Right atrium auricular region (tissue), 2 donors: ENCODE measurements around the gene PPA2. TPM values are rescaled to one million over a fixed set of nuclear protein-coding genes. Genes with fewer than 3 reads are reported as not detected.
"Not testable (repeated sequence)": the region's sequence is repeated elsewhere in the genome, so short reads cannot be mapped to it uniquely, and the experiment has no call there.

ENCODE experiments used
- DNase-seq: peaks from one replicate; pipeline ENCODE4 v3.0.0-alpha.2; 2019; ENCODE audit warnings: low spot score
- H3K27ac ChIP-seq, 2 donors: fragments of 200-600 bp; sonication (generic); 1 replicate in 1 of 2; 2 replicates in 1 of 2; pipeline ENCODE4 v1.5.1; 2016 to 2019
- H3K27me3 ChIP-seq, 2 donors: fragments of 200-600 bp; sonication (generic); one replicate each; pipeline versions ENCODE4 v1.5.1 to v1.6.0; 2017 to 2019
- H3K36me3 ChIP-seq: fragments of 200-600 bp; sonication (generic); one replicate; pipeline ENCODE4 v1.5.1; 2016
- H3K4me1 ChIP-seq, 2 donors: fragments of 200-600 bp; sonication (generic); one replicate each; pipeline versions ENCODE4 v1.5.1 to v1.6.0; 2017 to 2019
- H3K4me3 ChIP-seq, 2 donors: fragments of 200-600 bp; sonication (generic); 1 replicate in 1 of 2; 2 replicates in 1 of 2; pipeline ENCODE4 v1.5.1; 2017 to 2019; ENCODE audit warnings: mild to moderate bottlenecking in 1 of 2, moderate library complexity in 1 of 2
- H3K9me3 ChIP-seq, 2 donors: fragments of 200-600 bp; sonication (generic); one replicate each; pipeline ENCODE4 v1.5.1; 2019
- CTCF ChIP-seq, 2 donors: fragments of 200-600 bp; sonication (generic); IDR thresholded peaks; one replicate each; pipeline ENCODE4 v1.5.1; 2019; ENCODE audit warnings: antibody characterized with exemption in 2 of 2
- total RNA-seq, 2 donors: library from RNA; depleted of rRNA; stranded (reverse); fragments of >200 nt; gene quantifications; one replicate each; pipeline ENCODE4 v1.1.0, GENCODE V29; 2016

The PPA2 gene
- total RNA-seq, 2 donors from 2014 or later: 89.5 to 158 TPM

- peak overlapping the region; percentile 68 to 74 for H3K4me3 ChIP-seq
- TF ChIP-seq CTCF (IDR thresholded peaks at IDR 0.05): peak; percentile 87 to 92
Measured at GRCh38 chr4:105474099-105474518, 247 bp upstream of the PPA2 start.

GRCh38 chr4:105472871-105473323, 965 bp downstream of the PPA2 start:
- no peak for TF ChIP-seq CTCF (IDR thresholded peaks at IDR 0.05)
- Histone ChIP-seq H3K27ac (peak overlapping the region; percentile 95 to 100), H3K4me3 (peak overlapping the region; percentile 68 to 74), H3K4me1 (peaks cover 0 to 39% of the 10 kb centered on the region in 2 donors), H3K36me3 (no peaks in the 10 kb centered on the region), H3K27me3 (no peaks in the 10 kb centered on the region), H3K9me3 (no peaks in the 10 kb centered on the region)
- DNase-seq: no peak

More at GRCh38 chr4:105474099-105474518, 247 bp upstream of the PPA2 start:
- Histone ChIP-seq H3K27me3 (no peaks in the 10 kb centered on the region), H3K36me3 (no peaks in the 10 kb centered on the region), H3K27ac (peak overlapping the region; percentile 95 to 100), H3K4me1 (peaks cover 0 to 27% of the 10 kb centered on the region in 2 donors), H3K9me3 (no peaks in the 10 kb centered on the region)
- DNase-seq: peak; percentile 90

DNA sequence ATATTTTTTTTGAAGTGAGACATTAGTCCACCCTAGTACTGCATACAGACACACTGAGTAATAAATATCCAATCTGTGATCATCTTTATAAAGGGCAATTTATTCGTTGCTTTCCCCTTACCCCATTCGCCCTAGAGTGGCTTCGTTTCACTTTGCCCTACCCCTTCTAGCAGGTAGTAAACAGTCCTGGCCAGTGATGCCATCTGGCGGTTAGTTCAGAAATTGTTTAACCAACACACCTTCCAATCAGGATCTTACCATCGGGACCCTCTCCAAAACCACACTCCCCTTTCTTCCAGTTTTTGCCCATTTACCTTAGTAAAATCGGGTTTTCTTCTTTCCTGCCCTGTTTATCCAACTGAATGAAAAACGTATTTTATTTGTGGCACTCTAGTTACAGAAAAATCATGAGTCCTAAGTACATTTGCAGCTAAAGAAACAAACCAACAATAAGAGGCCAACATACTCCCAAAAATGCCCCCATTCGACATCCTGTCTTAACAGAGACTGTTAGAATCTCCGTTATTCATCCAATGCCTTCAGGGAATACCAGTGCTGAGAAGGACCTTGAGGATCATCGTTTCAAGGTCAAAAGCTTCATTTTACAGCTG, 2.2 kb downstream of the PPA2 start:
- TF ChIP-seq CTCF (IDR thresholded peaks at IDR 0.05): peak; percentile 35 to 81
- Histone ChIP-seq H3K4me3 (peak overlapping the region; percentile 68 to 74), H3K27ac (peak overlapping the region; percentile 95 to 100), H3K27me3 (no peaks in the 10 kb centered on the region), H3K9me3 (no peaks in the 10 kb centered on the region), H3K36me3 (no peaks in the 10 kb centered on the region), H3K4me1 (peaks cover 0 to 42% of the 10 kb centered on the region in 2 donors)
- DNase-seq: peak; percentile 75

- no peak for DNase-seq
- Histone ChIP-seq H3K9me3 (no peaks in the 10 kb centered on the region), H3K36me3 (no peaks in the 10 kb centered on the region), H3K27ac (no peak overlapping the region), H3K27me3 (no peaks in the 10 kb centered on the region), H3K4me3 (no peak overlapping the region), H3K4me1 (peaks cover 0 to 42% of the 10 kb centered on the region in 2 donors)
- no peak for TF ChIP-seq CTCF (IDR thresholded peaks at IDR 0.05)
Measured at GRCh38 chr4:105470766-105471165, 3.1 kb downstream of the PPA2 start.

DNA sequence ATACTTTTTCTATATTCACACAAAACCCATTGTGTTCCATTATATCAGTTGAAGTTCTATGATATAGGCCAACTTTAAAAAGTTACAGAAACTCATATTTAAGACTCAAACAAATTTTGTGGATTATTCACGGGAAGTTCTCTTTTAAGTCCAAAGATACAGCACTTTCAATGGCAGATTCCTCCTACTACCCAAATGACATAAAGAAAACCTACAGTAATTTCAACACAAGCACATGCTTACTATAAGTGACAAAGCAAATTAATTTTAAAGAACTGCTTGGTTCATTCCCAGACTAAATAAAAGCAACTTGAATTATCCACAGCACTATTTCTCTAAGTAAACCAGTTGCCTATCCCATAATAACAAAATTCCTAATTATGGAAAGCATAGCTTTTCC, 4.1 kb downstream of the PPA2 start:
- DNase-seq: no peak
- Histone ChIP-seq H3K27me3 (no peaks in the 10 kb centered on the region), H3K4me1 (peaks cover 0 to 42% of the 10 kb centered on the region in 2 donors), H3K27ac (no peak overlapping the region), H3K9me3 (no peaks in the 10 kb centered on the region), H3K36me3 (no peaks in the 10 kb centered on the region), H3K4me3 (no peak overlapping the region)
- no peak for TF ChIP-seq CTCF (IDR thresholded peaks at IDR 0.05)

DNA sequence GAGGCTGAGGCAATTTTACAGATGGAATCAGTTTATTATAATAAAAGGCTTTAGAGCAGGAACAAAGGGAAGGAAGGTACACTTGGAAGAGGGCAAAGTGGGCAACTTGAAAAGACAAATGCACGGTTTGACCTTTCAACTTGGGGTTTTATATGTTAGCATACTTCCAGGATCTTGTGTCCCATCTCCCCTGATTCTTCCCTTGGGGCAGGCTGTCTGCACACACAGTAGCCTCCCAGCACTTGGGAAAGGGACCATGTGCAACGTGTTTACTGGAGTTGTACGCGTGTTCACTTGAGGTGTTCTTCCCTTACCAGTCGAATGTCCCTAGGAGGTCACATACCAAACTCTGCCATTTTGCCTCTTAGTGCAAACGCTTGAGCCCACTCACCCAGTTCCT, 7.3 kb downstream of the PPA2 start:
- Histone ChIP-seq H3K9me3 (no peaks in the 10 kb centered on the region), H3K4me1 (peaks cover 0 to 35% of the 10 kb centered on the region in 2 donors), H3K36me3 (no peaks in the 10 kb centered on the region), H3K27ac (no peak overlapping the region), H3K4me3 (no peak overlapping the region), H3K27me3 (no peaks in the 10 kb centered on the region)
- no peak for TF ChIP-seq CTCF (IDR thresholded peaks at IDR 0.05)
- no peak for DNase-seq

GRCh38 chr4:105464563-105464962, 9.3 kb downstream of the PPA2 start:
- H3K36me3 ChIP-seq, H3K9me3 ChIP-seq, H3K27me3 ChIP-seq, DNase-seq, H3K4me3 ChIP-seq, H3K27ac ChIP-seq: not testable (repeated sequence)
- H3K4me1 ChIP-seq: peaks cover 0 to 38% of the 10 kb centered on the region in 2 donors
